ENCODE measurements around the gene PATL1.
A peak's percentile ranks its signal among the peaks of the same experiment; 100 is the strongest.

DNA sequence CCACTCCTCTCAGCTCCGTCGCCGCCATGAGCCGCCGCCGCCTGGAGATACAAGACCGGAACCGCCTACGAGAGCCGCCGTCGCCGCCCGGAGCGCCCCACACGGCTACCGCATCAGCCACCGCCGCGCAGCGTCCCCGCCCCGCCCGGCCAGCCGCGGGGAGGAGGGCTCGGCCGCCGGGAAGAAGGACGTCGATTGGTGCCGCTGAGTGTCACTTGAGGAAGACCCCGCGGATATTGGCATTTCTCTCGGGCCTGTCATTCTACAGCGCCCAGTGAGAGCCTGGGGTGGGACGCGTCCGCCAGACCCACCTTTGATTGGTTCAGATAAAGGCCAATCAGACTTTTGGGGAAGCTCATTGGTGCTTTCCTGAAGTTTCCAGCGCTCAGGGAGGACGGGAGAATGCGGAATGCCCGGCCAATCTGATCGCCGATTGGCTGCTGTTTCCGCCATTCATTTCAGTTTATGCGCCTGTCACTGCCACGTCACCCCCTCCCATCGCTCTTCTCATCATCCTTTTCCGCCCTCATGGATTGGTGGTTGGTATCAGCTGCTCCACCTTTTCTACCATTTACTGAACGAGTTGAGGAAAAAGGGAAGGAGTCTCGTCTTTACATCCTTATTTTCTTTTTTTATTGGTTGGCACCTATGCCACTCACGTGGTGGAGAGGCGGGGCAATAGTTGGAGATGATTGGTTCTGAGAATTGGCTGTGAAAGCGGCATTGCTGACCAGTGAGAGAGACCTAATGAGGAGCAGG lies 53.0 kb downstream of the PATL1 start, which contains the start of gene OSBP:
- TF ChIP-seq, protein P1, sequence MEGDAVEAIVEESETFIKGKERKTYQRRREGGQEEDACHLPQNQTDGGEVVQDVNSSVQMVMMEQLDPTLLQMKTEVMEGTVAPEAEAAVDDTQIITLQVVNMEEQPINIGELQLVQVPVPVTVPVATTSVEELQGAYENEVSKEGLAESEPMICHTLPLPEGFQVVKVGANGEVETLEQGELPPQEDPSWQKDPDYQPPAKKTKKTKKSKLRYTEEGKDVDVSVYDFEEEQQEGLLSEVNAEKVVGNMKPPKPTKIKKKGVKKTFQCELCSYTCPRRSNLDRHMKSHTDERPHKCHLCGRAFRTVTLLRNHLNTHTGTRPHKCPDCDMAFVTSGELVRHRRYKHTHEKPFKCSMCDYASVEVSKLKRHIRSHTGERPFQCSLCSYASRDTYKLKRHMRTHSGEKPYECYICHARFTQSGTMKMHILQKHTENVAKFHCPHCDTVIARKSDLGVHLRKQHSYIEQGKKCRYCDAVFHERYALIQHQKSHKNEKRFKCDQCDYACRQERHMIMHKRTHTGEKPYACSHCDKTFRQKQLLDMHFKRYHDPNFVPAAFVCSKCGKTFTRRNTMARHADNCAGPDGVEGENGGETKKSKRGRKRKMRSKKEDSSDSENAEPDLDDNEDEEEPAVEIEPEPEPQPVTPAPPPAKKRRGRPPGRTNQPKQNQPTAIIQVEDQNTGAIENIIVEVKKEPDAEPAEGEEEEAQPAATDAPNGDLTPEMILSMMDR (IDR thresholded peaks at IDR 0.05): peak in 2 of 7 experiments; percentile 20 to 35
- peak; percentile 77 to 85 (median 84) for TF ChIP-seq POLR2A (IDR thresholded peaks at IDR 0.05)

Data from body of pancreas (tissue), 4 donors.